Smooth muscle cell (in vitro differentiated cells): ENCODE results near the gene SYCP2L. TPM values are rescaled to one million over a fixed set of nuclear protein-coding genes. Genes with fewer than 3 reads are reported as not detected.

ENCODE experiments used
- DNase-seq: peaks from one replicate; lab custom pipeline; 2025; ENCODE audit not compliant: unreplicated experiment; lab: John Stamatoyannopoulos, UW
- H2AFZ ChIP-seq: fragments of 200-600 bp; sonication (generic); 2 replicates; pipeline ENCODE4 v1.6.0; 2016; ENCODE audit warnings: antibody characterized with exemption, low read depth, mild to moderate bottlenecking
- H3F3A ChIP-seq: fragments of 200-600 bp; sonication (generic); 2 replicates; pipeline ENCODE4 v1.6.0; 2017; ENCODE audit warnings: antibody characterized with exemption, low read depth
- H3K27ac ChIP-seq: fragments of 200-600 bp; sonication (generic); 2 replicates; pipeline ENCODE4 v1.5.1; 2016; ENCODE audit warnings: low read depth, mild to moderate bottlenecking
- H3K27me3 ChIP-seq: fragments of 200-600 bp; sonication (generic); 2 replicates; pipeline ENCODE4 v1.6.1; 2016; ENCODE audit warnings: low read depth, mild to moderate bottlenecking
- H3K36me3 ChIP-seq: fragments of 200-600 bp; sonication (generic); 2 replicates; pipeline ENCODE4 v1.5.1; 2016; ENCODE audit warnings: low read depth
- H3K4me1 ChIP-seq: fragments of 200-600 bp; sonication (generic); 2 replicates; pipeline ENCODE4 v1.5.1; 2016; ENCODE audit warnings: low read depth
- H3K4me2 ChIP-seq: fragments of 200-600 bp; sonication (generic); 2 replicates; pipeline ENCODE4 v1.6.0; 2016; ENCODE audit warnings: mild to moderate bottlenecking
- H3K4me3 ChIP-seq: fragments of 200-600 bp; sonication (generic); 2 replicates; pipeline ENCODE4 v1.5.1; 2016; ENCODE audit warnings: mild to moderate bottlenecking
- H3K79me2 ChIP-seq: fragments of 200-600 bp; sonication (generic); 2 replicates; pipeline ENCODE4 v1.6.0; 2016; ENCODE audit warnings: low read depth, mild to moderate bottlenecking
- H3K9ac ChIP-seq: fragments of 200-600 bp; sonication (generic); 2 replicates; pipeline ENCODE4 v1.6.0; 2016; ENCODE audit warnings: low read depth
- H3K9me3 ChIP-seq: fragments of 200-600 bp; sonication (generic); replicated peaks from 2 replicates; pipeline ENCODE4 v1.5.1; 2016; ENCODE audit warnings: low read depth
- H4K20me1 ChIP-seq: fragments of 200-600 bp; sonication (generic); 2 replicates; pipeline ENCODE4 v1.6.0; 2016; ENCODE audit warnings: low read depth
- CTCF ChIP-seq: fragments of 200-600 bp; sonication (generic); IDR thresholded peaks from 2 replicates; pipeline ENCODE4 v1.5.1; 2017; ENCODE audit warnings: borderline replicate concordance, mild to moderate bottlenecking, antibody characterized with exemption; ENCODE audit not compliant: insufficient read depth, poor library complexity, severe bottlenecking
- WGBS: methylation state at CpG from one replicate; pipeline ENCODE4 v1.1.7; 2016; ENCODE audit warnings: low lambda C conversion rate; 5-methylcytosine and 5-hydroxymethylcytosine counted together
- polyA plus RNA-seq: library from polyadenylated mRNA; unstranded; fragments of >200 nt; fragmentation: Nextera tagmentation; extraction: Ambion mirVana; gene quantifications from 2 replicates; pipeline ENCODE4 v1.2.1, GENCODE V29; 2016
- total RNA-seq: library from RNA; depleted of rRNA; stranded (reverse); fragments of >200 nt; gene quantifications from 2 replicates; pipeline ENCODE4 v1.2.3, GENCODE V29; 2014

SYCP2L gene
- total and polyA plus RNA-seq, 2 experiments from 2014 or later: 0.74 to 6.4 TPM

DNA sequence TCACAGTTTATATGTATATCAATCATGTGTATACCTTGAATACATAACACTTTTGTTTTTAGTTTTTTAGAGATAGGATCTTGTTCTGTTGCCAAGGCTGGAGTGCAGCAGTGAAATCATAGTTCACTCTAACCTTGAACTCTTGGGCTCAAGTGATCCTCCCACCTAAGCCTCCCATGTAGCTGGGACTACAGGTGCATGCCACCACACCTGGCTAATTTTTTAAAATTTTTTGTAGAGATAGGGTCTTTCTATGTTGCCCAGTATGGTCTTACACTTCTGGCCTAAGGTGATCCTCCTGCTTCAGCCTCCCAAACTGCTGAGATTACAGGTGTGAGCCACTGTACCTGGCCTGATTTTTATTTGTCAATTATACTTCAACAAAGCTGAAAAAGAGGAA lies 69.9 kb downstream of the SYCP2L start:
- no peaks in the 10 kb centered on the region for H4K20me1 ChIP-seq
- TF ChIP-seq CTCF: no peak
- no peak for DNase-seq

GRCh38 chr6:10957414-10957886 lies 70.6 kb downstream of the SYCP2L start:
- H2AFZ ChIP-seq: no peak overlapping the region
- no peak for TF ChIP-seq CTCF
- no peaks in the 10 kb centered on the region for H3K27me3 ChIP-seq
- H3F3A ChIP-seq: peaks cover 5% of the 10 kb centered on the region
- no peak overlapping the region for H3K9ac ChIP-seq
- no peak overlapping the region for H3K4me3 ChIP-seq
- DNase-seq: no peak
- 94% methylated on average over 6 of the region's 6 CpGs for WGBS
- H3K79me2 ChIP-seq: no peaks in the 10 kb centered on the region
- no peak overlapping the region for H3K4me2 ChIP-seq
- H3K4me1 ChIP-seq: peaks cover 7% of the 10 kb centered on the region
- H3K36me3 ChIP-seq: no peaks in the 10 kb centered on the region
- no peak overlapping the region for H3K27ac ChIP-seq
- no peaks in the 10 kb centered on the region for H3K9me3 ChIP-seq
- H4K20me1 ChIP-seq: no peaks in the 10 kb centered on the region

More for the DNA sequence above, 69.9 kb downstream of the SYCP2L start:
- H3K36me3 ChIP-seq: no peaks in the 10 kb centered on the region
- H3K4me1 ChIP-seq: no peaks in the 10 kb centered on the region
- no peak overlapping the region for H3K4me2 ChIP-seq
- H3F3A ChIP-seq: no peaks in the 10 kb centered on the region
- no peaks in the 10 kb centered on the region for H3K79me2 ChIP-seq
- H3K27me3 ChIP-seq: no peaks in the 10 kb centered on the region
- H3K4me3 ChIP-seq: no peak overlapping the region
- no peaks in the 10 kb centered on the region for H3K9me3 ChIP-seq
- no peak overlapping the region for H3K27ac ChIP-seq
- H3K9ac ChIP-seq: no peak overlapping the region
- no peak overlapping the region for H2AFZ ChIP-seq

DNA sequence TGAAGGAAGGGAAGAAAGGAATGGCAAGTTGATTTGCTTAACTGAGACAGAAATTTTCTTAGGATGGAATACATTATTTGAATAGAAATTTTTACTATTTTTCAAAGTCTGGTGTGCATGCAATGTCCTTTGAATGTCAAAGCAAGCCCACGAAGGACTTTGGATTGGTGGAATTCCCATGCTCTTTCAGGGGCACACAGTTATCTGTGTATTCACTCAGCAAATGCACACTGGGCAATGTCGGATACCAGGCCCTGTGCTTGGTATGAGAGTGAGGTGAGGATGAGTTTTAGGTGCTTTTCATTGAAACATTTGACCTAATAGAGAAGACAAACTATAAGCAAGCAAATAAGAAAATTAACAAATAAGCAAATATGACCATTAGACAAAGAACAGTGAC lies 73.3 kb downstream of the SYCP2L start:
- H3K79me2 ChIP-seq: no peaks in the 10 kb centered on the region
- no peak overlapping the region for H3K9ac ChIP-seq
- no peak for DNase-seq
- peaks cover 15% of the 10 kb centered on the region for H3K4me1 ChIP-seq
- no peak overlapping the region for H2AFZ ChIP-seq
- no peaks in the 10 kb centered on the region for H4K20me1 ChIP-seq
- H3K27ac ChIP-seq: no peak overlapping the region
- H3K27me3 ChIP-seq: no peaks in the 10 kb centered on the region
- H3K4me2 ChIP-seq: no peak overlapping the region
- peaks cover 15% of the 10 kb centered on the region for H3F3A ChIP-seq
- 88% methylated on average over 2 of the region's 2 CpGs for WGBS
- no peak overlapping the region for H3K4me3 ChIP-seq
- H3K9me3 ChIP-seq: no peaks in the 10 kb centered on the region
- H3K36me3 ChIP-seq: no peaks in the 10 kb centered on the region
- no peak for TF ChIP-seq CTCF

- Histone ChIP-seq H3K36me3 (peaks cover 8% of the 10 kb centered on the region), H2AFZ (no peak overlapping the region), H3K9me3 (peaks cover 11% of the 10 kb centered on the region), H3K9ac (no peak overlapping the region), H4K20me1 (no peaks in the 10 kb centered on the region), H3K4me1 (peaks cover 15% of the 10 kb centered on the region), H3F3A (peaks cover 15% of the 10 kb centered on the region), H3K27me3 (no peaks in the 10 kb centered on the region), H3K4me3 (no peak overlapping the region), H3K79me2 (no peaks in the 10 kb centered on the region), H3K4me2 (peak overlapping the region; percentile 70), H3K27ac (peak overlapping the region; percentile 94)
- no peak for DNase-seq
- TF ChIP-seq CTCF: no peak
- 85% methylated on average over 3 of the region's 3 CpGs for WGBS
These were observed 75.0 kb downstream of the SYCP2L start for GRCh38 chr6:10961837-10962236.
